WTC11 (cell line): ENCODE data around the gene TASP1.

Source experiments
- SOX15 ChIP-seq: fragments of 250-450 bp; sonication (Bioruptor Pico); IDR thresholded peaks from 2 replicates; pipeline ENCODE4 v1.9.0; 2021; ENCODE audit warnings: mild to moderate bottlenecking
- TEAD4 ChIP-seq: sonication (generic); formaldehyde crosslinking; IDR thresholded peaks from 2 replicates; pipeline ENCODE4 v1.8.0; 2022; ENCODE audit warnings: mild to moderate bottlenecking, missing genetic modification reagents
- TF ChIP-seq, protein P1 (sequence below): fragments of 200-600 bp; IDR thresholded peaks from 2 replicates; pipeline ENCODE4 v1.8.0; 2022; ENCODE audit warnings: antibody characterized with exemption

GRCh38 chr20:13419477-13419876 lies 219.3 kb downstream of the TASP1 start:
- TF ChIP-seq, protein P1, sequence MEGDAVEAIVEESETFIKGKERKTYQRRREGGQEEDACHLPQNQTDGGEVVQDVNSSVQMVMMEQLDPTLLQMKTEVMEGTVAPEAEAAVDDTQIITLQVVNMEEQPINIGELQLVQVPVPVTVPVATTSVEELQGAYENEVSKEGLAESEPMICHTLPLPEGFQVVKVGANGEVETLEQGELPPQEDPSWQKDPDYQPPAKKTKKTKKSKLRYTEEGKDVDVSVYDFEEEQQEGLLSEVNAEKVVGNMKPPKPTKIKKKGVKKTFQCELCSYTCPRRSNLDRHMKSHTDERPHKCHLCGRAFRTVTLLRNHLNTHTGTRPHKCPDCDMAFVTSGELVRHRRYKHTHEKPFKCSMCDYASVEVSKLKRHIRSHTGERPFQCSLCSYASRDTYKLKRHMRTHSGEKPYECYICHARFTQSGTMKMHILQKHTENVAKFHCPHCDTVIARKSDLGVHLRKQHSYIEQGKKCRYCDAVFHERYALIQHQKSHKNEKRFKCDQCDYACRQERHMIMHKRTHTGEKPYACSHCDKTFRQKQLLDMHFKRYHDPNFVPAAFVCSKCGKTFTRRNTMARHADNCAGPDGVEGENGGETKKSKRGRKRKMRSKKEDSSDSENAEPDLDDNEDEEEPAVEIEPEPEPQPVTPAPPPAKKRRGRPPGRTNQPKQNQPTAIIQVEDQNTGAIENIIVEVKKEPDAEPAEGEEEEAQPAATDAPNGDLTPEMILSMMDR: no peak
- TF ChIP-seq SOX15 (CRISPR knock-in tag): no peak
- no peak for TF ChIP-seq TEAD4 (CRISPR knock-in tag)
